A673 (cell line): ENCODE measurements around the gene TMEM179. TPM values are rescaled to one million over a fixed set of nuclear protein-coding genes. Genes with fewer than 3 reads are reported as not detected.

Source experiments
- BruUV-seq: library from RNA; stranded (reverse); fragments of 400-500 nt; replicated peaks from 2 replicates; lab custom pipeline; 2021; lab: Mats Ljungman, UMichigan
- CTCF ChIA-PET: fragments of 300-600 bp; sonication (Branson Sonifier 250); formaldehyde crosslinking; loops from one replicate; lab custom pipeline; 2022; ENCODE audit warnings: antibody characterized with exemption; lab: Charles Lee
- POLR2A ChIA-PET: fragments of 300-600 bp; sonication (Branson Sonifier 250); formaldehyde crosslinking; loops from one replicate; lab custom pipeline; 2022; ENCODE audit warnings: antibody characterized with exemption; ENCODE audit not compliant: low non-redundant PET; lab: Charles Lee
- DNase-seq: peaks from one replicate; pipeline ENCODE4 v3.0.0-alpha.2; 2015; ENCODE audit warnings: low spot score
- H3K27ac ChIP-seq: fragments of 200-600 bp; sonication (generic); 2 replicates; pipeline ENCODE4 v1.5.1; 2016; ENCODE audit warnings: mixed run types, low read depth, mild to moderate bottlenecking, mixed read lengths, antibody characterized with exemption, low read length; ENCODE audit not compliant: poor library complexity, severe bottlenecking
- H3K27me3 ChIP-seq: fragments of 200-600 bp; sonication (generic); replicated peaks from 2 replicates; pipeline ENCODE4 v1.6.1; 2017; ENCODE audit warnings: mixed run types, low read depth, mild to moderate bottlenecking, mixed read lengths, antibody characterized with exemption, low read length; ENCODE audit not compliant: insufficient read depth, poor library complexity
- H3K36me3 ChIP-seq: fragments of 200-600 bp; sonication (generic); 2 replicates; pipeline ENCODE4 v1.6.1; 2016; ENCODE audit warnings: mixed run types, mild to moderate bottlenecking, mixed read lengths, antibody characterized with exemption, low read length; ENCODE audit not compliant: insufficient read depth, poor library complexity, severe bottlenecking
- H3K4me1 ChIP-seq: fragments of 200-600 bp; sonication (generic); 2 replicates; pipeline ENCODE4 v1.6.1; 2017; ENCODE audit warnings: mixed run types, mild to moderate bottlenecking, mixed read lengths, antibody characterized with exemption, low read length; ENCODE audit not compliant: insufficient read depth, poor library complexity, severe bottlenecking
- H3K4me3 ChIP-seq: fragments of 200-600 bp; sonication (generic); 2 replicates; pipeline ENCODE4 v1.5.1; 2016; ENCODE audit warnings: low read depth, mixed run types, mild to moderate bottlenecking, mixed read lengths, low read length; ENCODE audit not compliant: poor library complexity, severe bottlenecking
- H3K9me3 ChIP-seq: fragments of 200-600 bp; sonication (generic); 2 replicates; pipeline ENCODE4 v1.6.1; 2016; ENCODE audit warnings: mixed run types, low read depth, mild to moderate bottlenecking, mixed read lengths, antibody characterized with exemption, low read length; ENCODE audit not compliant: poor library complexity, severe bottlenecking
- CTCF ChIP-seq: fragments of 300-800, 200-600 bp; sonication (generic); conservative IDR thresholded peaks from 2 replicates; pipeline ENCODE4 v1.5.1; 2017; ENCODE audit warnings: low read depth, mild to moderate bottlenecking, antibody characterized with exemption, low read length, moderate library complexity, mixed read lengths
- EZH2 ChIP-seq: fragments of 200-600 bp; sonication (generic); IDR thresholded peaks from 2 replicates; pipeline ENCODE4 v1.6.1; 2017; ENCODE audit warnings: borderline replicate concordance, low read depth, mild to moderate bottlenecking, mixed read lengths, antibody characterized with exemption, low read length; ENCODE audit not compliant: poor library complexity, severe bottlenecking
- intact Hi-C: fragments of 100-400 bp; cut with micrococcal nuclease; formaldehyde crosslinking; loops from one replicate; pipeline ENCODE4 v1.10.0; 2022; ENCODE audit not compliant: unreplicated experiment
- total RNA-seq: library from RNA; stranded (reverse); gene quantifications from 2 replicates; pipeline ENCODE4 v1.2.3, GENCODE V29; 2021

The TMEM179 gene
- total RNA-seq, 1 experiment from 2014 or later, result 0.58 TPM

GRCh38 chr14:104577847-104578301, 26.7 kb downstream of the TMEM179 start:
- intact Hi-C loops, result no loop called here
- Histone ChIP-seq H3K27ac (no peak overlapping the region), H3K36me3 (no peaks in the 10 kb centered on the region), H3K27me3 (no peaks in the 10 kb centered on the region), H3K9me3 (no peaks in the 10 kb centered on the region), H3K4me3 (no peak overlapping the region), H3K4me1 (no peaks in the 10 kb centered on the region)
- BruUV-seq, result no TSS peak
- ChIA-PET POLR2A (no interaction called here), CTCF (no interaction called here)
- no peak for TF ChIP-seq CTCF
- TF ChIP-seq EZH2, result no peak
- no peak for DNase-seq

DNA sequence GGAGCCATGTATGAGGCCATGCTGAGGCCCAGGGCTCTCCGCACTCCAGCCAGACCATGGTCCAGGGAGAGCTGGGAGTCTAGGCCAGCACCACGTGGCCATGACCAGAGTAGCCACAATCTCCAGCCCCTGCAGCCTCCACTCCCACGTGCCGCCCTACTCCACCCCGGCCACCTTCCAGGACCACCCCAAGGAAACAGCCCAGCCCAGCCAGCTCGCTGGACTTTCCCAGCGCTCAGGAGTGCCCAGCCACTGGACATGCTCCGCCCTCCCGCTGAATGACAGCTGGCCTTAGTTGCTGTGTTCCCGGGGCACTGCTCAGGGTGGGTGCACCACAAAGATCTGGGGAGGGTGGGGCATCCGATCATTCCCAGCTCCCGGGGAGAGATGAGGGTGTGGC, 27.1 kb downstream of the TMEM179 start:
- Histone ChIP-seq H3K27me3 (no peaks in the 10 kb centered on the region), H3K36me3 (no peaks in the 10 kb centered on the region), H3K4me3 (no peak overlapping the region), H3K27ac (no peak overlapping the region), H3K9me3 (no peaks in the 10 kb centered on the region), H3K4me1 (no peaks in the 10 kb centered on the region)
- BruUV-seq, result no TSS peak
- TF ChIP-seq EZH2 (no peak), CTCF (no peak)
- ChIA-PET POLR2A (no interaction called here), CTCF (no interaction called here)
- no peak for DNase-seq
- intact Hi-C loops, result no loop called here

DNA sequence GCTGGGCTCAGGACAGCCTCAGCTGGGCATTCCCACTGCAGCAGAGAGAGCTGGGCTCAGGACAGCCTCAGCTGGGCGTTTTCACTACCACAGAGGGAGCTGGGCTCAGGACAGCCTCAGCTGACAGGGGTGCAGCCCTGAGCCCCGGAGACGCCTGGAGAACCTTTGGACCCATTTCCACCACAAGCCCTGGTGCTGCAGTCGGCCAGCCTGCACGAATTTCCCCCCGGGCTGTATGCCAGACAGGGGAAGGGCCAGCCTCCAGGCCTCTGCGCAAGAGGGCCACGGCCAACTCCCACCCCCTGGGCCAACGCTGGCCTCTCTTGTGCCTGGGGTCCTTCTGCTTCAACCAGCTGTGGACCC, 27.6 kb downstream of the TMEM179 start:
- Histone ChIP-seq H3K4me1 (no peaks in the 10 kb centered on the region), H3K27me3 (no peaks in the 10 kb centered on the region), H3K27ac (no peak overlapping the region), H3K36me3 (no peaks in the 10 kb centered on the region), H3K9me3 (no peaks in the 10 kb centered on the region), H3K4me3 (no peak overlapping the region)
- TF ChIP-seq EZH2, result no peak
- CTCF ChIA-PET, result no interaction called here
- POLR2A ChIA-PET, result no interaction called here
- no peak for DNase-seq
- intact Hi-C loops, result no loop called here
- BruUV-seq, result no TSS peak

GRCh38 chr14:104576232-104576969, 28.2 kb downstream of the TMEM179 start:
- no TSS peak for BruUV-seq
- TF ChIP-seq CTCF, result no peak
- no peak for TF ChIP-seq EZH2
- Histone ChIP-seq H3K4me1 (no peaks in the 10 kb centered on the region), H3K27ac (no peak overlapping the region), H3K9me3 (no peaks in the 10 kb centered on the region), H3K36me3 (no peaks in the 10 kb centered on the region), H3K27me3 (no peaks in the 10 kb centered on the region), H3K4me3 (no peak overlapping the region)
- ChIA-PET POLR2A (interaction anchor here (0.6 kb wide), 1 partner anchor 21 kb away, joined by 3 read pairs; no protein-coding TSS in a partner anchor), CTCF (no interaction called here)
- DNase-seq, result no peak
- intact Hi-C loops, result no loop called here
